ENCODE results near the gene TPRX2.
"Not testable (repeated sequence)": the region's sequence is repeated elsewhere in the genome, so short reads cannot be mapped to it uniquely, and the experiment has no call there.

Gene TPRX2

DNA sequence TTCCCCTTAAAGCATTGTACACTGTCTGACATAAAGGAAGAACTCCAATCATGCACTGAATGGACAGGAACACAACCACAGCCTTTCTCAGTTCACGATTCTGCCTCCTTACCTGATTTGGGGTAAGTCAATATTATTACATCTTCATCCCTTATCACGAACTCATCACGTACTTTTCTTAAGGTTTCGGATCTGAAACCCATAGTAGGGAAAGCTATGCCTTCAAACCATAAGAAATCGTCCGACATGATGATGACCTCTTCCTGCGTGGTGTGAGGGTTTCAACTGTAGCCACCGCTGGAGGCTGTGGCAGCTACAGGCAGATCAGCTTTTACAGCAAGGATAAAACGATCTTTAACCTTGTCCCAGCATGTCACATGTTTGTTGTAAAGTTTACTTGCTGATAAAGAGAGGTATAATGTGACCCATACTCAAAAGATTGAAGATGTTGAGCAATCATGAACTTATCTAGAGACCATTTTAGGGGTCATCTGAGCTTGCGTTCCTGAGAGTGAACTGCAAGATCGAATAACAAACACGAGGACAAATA, 27.1 kb downstream of the TPRX2 start, which contains the start of gene SULT2A1:
TSS of gene SULT2A1 (minus strand) at position 306 of the 550 bp plus-strand sequence. CDS start at position 248, 58 bp downstream.
- H3K4me3 Mint-ChIP-seq, result no peak within 1 kb of the TSS
- no peaks in the 10 kb centered on the region for H3K4me1 Mint-ChIP-seq (ENCODE audit: low read depth)
- H3K9me3 Mint-ChIP-seq, result no peaks in the 10 kb centered on the region
- no peak within 1 kb of the TSS for H3K27ac Mint-ChIP-seq
- no peaks in the 10 kb centered on the region for H3K36me3 Mint-ChIP-seq (ENCODE audit: low read depth)
- peaks cover 16% of the 10 kb centered on the region for H3K27me3 Mint-ChIP-seq (ENCODE audit: low read depth)

- Mint-ChIP-seq H3K36me3 (ENCODE audit: low read depth) (no peaks in the 10 kb centered on the region), H3K9me3 (peaks cover 5% of the 10 kb centered on the region), H3K27ac (no peak overlapping the region), H3K4me1 (ENCODE audit: low read depth) (no peaks in the 10 kb centered on the region), H3K4me3 (no peak overlapping the region), H3K27me3 (ENCODE audit: low read depth) (peaks cover 6% of the 10 kb centered on the region)
These were observed 32.0 kb downstream of the TPRX2 start for GRCh38 chr19:47890865-47891621.

DNA sequence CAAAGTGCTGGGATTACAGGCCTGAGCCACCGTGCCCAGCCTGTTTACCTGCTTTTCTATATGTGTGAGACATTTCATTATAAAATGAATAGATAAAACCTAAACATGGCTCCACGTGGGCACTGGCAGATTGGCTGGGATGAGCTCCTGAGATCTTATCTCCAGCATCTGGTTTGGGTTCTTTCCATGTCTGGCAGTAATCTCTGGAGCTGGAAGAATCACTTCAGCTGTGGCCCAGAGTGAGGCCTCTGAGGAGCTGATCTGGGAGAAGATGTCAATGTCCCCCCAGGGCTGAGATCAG, 32.5 kb downstream of the TPRX2 start:
- Mint-ChIP-seq H3K36me3 (ENCODE audit: low read depth) (no peaks in the 10 kb centered on the region), H3K27ac (no peak overlapping the region), H3K4me1 (ENCODE audit: low read depth) (no peaks in the 10 kb centered on the region), H3K27me3 (ENCODE audit: low read depth) (peaks cover 3% of the 10 kb centered on the region), H3K9me3 (peaks cover 5% of the 10 kb centered on the region), H3K4me3 (no peak overlapping the region)

DNA sequence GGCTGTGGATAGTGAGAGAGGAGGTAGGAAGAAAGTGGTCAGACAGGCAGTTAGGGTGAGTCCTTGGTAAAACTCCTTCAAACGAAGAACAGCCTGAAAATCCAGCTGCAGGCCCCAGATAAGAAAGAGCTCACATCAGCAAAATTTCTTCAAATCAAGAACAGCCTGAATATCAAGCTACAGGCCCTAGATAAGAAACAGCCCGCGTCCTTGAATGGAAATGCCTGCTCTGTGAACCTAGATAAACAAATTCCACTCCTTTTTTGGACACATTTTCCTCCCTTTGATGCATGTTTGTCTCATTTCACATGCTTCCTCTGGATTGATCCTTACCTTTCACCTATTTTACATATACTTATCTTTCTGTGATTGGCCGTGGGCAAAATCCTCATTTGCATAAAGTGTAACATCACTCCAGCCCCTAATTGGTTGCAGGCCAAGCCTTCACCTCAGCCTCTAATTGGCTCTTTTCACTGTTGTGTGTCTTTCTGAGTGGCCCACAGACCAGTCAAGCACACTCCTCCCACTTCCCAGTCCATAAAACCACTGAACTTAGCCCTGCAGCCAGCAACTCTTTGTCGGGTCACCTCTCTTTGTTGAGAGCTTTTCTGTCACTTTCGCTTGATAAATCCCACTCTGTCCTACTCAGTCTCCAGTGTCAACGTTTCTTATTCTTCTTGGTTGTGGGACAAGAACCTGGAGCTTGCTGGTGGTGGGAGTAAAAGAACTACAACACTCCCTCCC, 33.1 kb downstream of the TPRX2 start:
- H3K4me1 Mint-ChIP-seq (ENCODE audit: low read depth), result no peaks in the 10 kb centered on the region
- H3K9me3 Mint-ChIP-seq, result peaks cover 5% of the 10 kb centered on the region
- H3K27me3 Mint-ChIP-seq (ENCODE audit: low read depth), result peaks cover 3% of the 10 kb centered on the region
- no peaks in the 10 kb centered on the region for H3K36me3 Mint-ChIP-seq (ENCODE audit: low read depth)
- no peak overlapping the region for H3K27ac Mint-ChIP-seq
- no peak overlapping the region for H3K4me3 Mint-ChIP-seq

GRCh38 chr19:47895165-47895782, 36.2 kb downstream of the TPRX2 start:
- H3K9me3 Mint-ChIP-seq, result peaks cover 5% of the 10 kb centered on the region
- no peaks in the 10 kb centered on the region for H3K27me3 Mint-ChIP-seq (ENCODE audit: low read depth)
- no peaks in the 10 kb centered on the region for H3K36me3 Mint-ChIP-seq (ENCODE audit: low read depth)
- H3K27ac Mint-ChIP-seq, result no peak overlapping the region
- H3K4me3 Mint-ChIP-seq, result no peak overlapping the region
- H3K4me1 Mint-ChIP-seq (ENCODE audit: low read depth), result no peaks in the 10 kb centered on the region

GRCh38 chr19:47896019-47896418, 37.0 kb downstream of the TPRX2 start:
- no peaks in the 10 kb centered on the region for H3K36me3 Mint-ChIP-seq (ENCODE audit: low read depth)
- no peak overlapping the region for H3K27ac Mint-ChIP-seq
- H3K4me3 Mint-ChIP-seq, result no peak overlapping the region
- H3K9me3 Mint-ChIP-seq, result peaks cover 5% of the 10 kb centered on the region
- no peaks in the 10 kb centered on the region for H3K4me1 Mint-ChIP-seq (ENCODE audit: low read depth)
- H3K27me3 Mint-ChIP-seq (ENCODE audit: low read depth), result no peaks in the 10 kb centered on the region

DNA sequence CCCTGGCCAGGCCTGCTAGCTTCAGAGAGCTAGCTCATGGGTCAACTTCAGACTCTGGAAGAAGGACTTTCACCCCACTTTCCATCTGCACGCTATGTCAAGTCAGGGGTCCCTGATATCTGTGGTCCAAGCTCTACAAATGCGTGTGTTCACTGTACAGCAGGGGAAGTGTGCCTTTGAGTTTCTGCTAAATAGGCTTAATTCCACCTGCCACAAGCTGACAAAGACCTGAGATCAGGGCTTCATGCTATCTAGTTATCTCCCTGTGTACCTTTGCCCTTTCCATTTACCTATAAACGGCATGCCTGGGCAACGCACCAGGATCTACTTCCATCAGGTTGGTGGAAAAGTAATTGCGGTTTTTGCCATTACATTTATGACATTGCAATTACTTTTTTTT, 37.7 kb downstream of the TPRX2 start:
- Mint-ChIP-seq H3K4me1 (ENCODE audit: low read depth) (no peaks in the 10 kb centered on the region), H3K4me3 (no peak overlapping the region), H3K27me3 (ENCODE audit: low read depth) (no peaks in the 10 kb centered on the region), H3K27ac (no peak overlapping the region), H3K9me3 (peaks cover 5% of the 10 kb centered on the region), H3K36me3 (ENCODE audit: low read depth) (no peaks in the 10 kb centered on the region)

DNA sequence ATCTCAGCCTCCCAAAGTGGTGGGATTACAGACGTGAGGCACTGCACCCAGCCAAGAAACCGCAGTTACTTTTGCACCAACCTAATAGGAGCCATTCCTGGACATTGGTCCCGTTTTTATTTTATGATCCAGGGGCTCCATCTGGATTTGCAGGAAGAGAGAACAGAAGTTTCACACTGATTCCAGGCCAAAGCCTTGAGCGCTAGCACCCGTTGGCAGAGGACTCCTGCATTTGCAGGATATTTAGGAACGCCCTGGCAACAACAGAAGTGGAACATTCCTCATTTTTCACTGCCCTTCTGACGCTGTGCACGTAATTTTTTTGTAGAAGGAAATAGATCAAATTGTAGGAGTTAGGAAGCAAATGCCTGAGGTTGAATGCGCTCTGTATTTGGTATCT, 38.8 kb downstream of the TPRX2 start:
- Mint-ChIP-seq H3K36me3 (ENCODE audit: low read depth) (no peaks in the 10 kb centered on the region), H3K9me3 (no peaks in the 10 kb centered on the region), H3K4me1 (ENCODE audit: low read depth) (no peaks in the 10 kb centered on the region), H3K4me3 (no peak overlapping the region), H3K27ac (no peak overlapping the region), H3K27me3 (ENCODE audit: low read depth) (no peaks in the 10 kb centered on the region)

- Mint-ChIP-seq H3K9me3 (no peaks in the 10 kb centered on the region), H3K4me3 (no peak overlapping the region), H3K36me3 (ENCODE audit: low read depth) (no peaks in the 10 kb centered on the region), H3K27me3 (ENCODE audit: low read depth) (no peaks in the 10 kb centered on the region), H3K4me1 (ENCODE audit: low read depth) (no peaks in the 10 kb centered on the region), H3K27ac (no peak overlapping the region)
These were observed 40.3 kb downstream of the TPRX2 start for GRCh38 chr19:47899335-47899734.

- H3K27ac Mint-ChIP-seq, result no peak overlapping the region
- no peaks in the 10 kb centered on the region for H3K9me3 Mint-ChIP-seq
- H3K27me3 Mint-ChIP-seq (ENCODE audit: low read depth), result no peaks in the 10 kb centered on the region
- H3K36me3 Mint-ChIP-seq (ENCODE audit: low read depth), result no peaks in the 10 kb centered on the region
- H3K4me1 Mint-ChIP-seq (ENCODE audit: low read depth), result no peaks in the 10 kb centered on the region
- H3K4me3 Mint-ChIP-seq, result no peak overlapping the region
These were observed 42.3 kb downstream of the TPRX2 start for GRCh38 chr19:47901370-47901769.

GRCh38 chr19:47909350-47909749, 50.3 kb downstream of the TPRX2 start:
- not testable (repeated sequence) for H3K9me3 Mint-ChIP-seq; H3K27me3 Mint-ChIP-seq (ENCODE audit: low read depth); H3K4me3 Mint-ChIP-seq; H3K27ac Mint-ChIP-seq; H3K36me3 Mint-ChIP-seq (ENCODE audit: low read depth); H3K4me1 Mint-ChIP-seq (ENCODE audit: low read depth)

- H3K4me1 Mint-ChIP-seq (ENCODE audit: low read depth); H3K4me3 Mint-ChIP-seq; H3K9me3 Mint-ChIP-seq; H3K36me3 Mint-ChIP-seq (ENCODE audit: low read depth); H3K27me3 Mint-ChIP-seq (ENCODE audit: low read depth); H3K27ac Mint-ChIP-seq: not testable (repeated sequence)
These were observed 51.2 kb downstream of the TPRX2 start for GRCh38 chr19:47910191-47910590.

Data from T-helper 1 cell treated with Interleukin-12 subunit alpha and Interleukin-12 subunit beta and Interleukin-4 antibody, amounts not matched to agents 30 μg/mL and 1 μg/mL, for 36 hours (primary cell).